HG03025 (cell line): ENCODE data around the gene RNF214.

Experiments
- ATAC-seq: cut with Tn5 transposase; IDR thresholded peaks from one replicate; pipeline ENCODE4 v1.9.1; 2021; ENCODE audit warnings: mild to moderate bottlenecking, moderate library complexity; ENCODE audit not compliant: unreplicated experiment, low FRiP score

RNF214 gene

DNA sequence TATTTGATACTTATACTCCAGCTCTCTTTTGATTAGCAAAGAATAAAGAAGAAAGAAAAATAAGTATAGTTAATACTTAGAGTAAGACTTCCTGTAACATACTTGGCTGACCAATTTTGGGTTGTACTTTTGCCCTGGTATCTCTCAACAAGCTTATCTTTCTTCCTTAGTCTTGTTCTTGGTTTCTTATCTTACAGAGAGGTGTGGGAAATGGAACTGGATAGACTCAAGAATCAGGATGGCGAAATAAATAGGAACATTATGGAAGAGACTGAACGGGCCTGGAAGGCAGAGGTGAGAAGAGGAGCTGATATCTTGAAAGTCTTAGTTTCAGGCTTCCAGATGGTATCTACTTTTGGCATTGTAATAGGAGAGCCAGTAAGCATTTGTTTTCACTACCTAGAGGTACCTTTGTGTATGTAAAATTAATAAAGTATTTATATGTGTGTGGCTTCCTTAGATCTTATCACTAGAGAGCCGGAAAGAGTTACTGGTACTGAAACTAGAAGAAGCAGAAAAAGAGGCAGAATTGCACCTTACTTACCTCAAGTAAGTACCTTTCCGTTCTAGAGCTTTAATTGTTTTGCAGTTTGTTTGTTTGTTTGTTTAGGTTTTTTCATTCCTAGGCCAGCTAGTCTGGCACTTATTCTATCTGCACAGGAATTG lies 47.4 kb downstream of the RNF214 start:
- no peak for ATAC-seq

- no peak for ATAC-seq
These were observed 48.7 kb downstream of the RNF214 start for GRCh38 chr11:117281159-117281558.

GRCh38 chr11:117281869-117282268 lies 49.4 kb downstream of the RNF214 start:
- ATAC-seq, result no peak

GRCh38 chr11:117282956-117283355 lies 50.5 kb downstream of the RNF214 start:
- ATAC-seq, result no peak

GRCh38 chr11:117284053-117284452 lies 51.6 kb downstream of the RNF214 start:
- no peak for ATAC-seq

DNA sequence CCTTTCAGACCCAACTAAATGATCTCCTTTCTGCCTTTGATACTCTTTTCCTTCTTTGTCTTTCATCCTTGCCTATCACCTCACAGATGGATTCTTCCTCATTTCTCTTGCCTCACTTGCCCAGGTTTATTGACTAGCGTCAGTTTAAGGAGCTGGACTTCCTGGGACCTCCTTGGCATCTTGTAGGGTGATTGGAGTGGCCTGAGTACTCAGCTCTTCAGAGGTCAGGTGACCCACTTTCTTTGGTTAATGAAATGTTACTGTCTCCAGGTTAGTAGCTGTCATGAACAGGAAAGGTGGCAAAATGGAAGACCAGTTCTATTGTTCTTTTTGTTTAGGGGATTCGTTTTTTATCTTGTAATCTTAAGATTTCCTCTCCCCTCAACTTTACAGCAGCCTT lies 54.1 kb downstream of the RNF214 start:
- no peak for ATAC-seq

- no peak for ATAC-seq
These were observed 55.2 kb downstream of the RNF214 start for GRCh38 chr11:117287668-117288067.

DNA sequence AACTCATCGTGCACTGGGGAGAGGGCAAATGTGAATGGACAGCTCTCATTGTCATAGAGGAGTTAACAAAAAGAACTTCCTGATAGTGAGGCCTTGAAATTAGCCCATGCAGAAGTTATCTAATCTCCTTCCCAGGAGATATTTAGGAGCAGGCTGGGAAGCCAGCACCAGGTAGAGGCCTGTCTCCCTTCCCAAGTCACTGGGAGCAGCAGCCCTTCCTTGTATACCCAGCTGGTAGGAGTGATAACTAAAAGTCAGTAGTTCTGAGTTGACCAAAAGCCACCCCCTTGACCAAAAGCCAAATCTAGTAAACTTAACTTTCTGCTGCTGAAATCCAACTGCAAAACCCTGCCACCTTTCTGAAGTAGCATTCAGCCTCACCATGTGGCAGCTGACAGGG lies 57.3 kb downstream of the RNF214 start:
- ATAC-seq, result no peak

DNA sequence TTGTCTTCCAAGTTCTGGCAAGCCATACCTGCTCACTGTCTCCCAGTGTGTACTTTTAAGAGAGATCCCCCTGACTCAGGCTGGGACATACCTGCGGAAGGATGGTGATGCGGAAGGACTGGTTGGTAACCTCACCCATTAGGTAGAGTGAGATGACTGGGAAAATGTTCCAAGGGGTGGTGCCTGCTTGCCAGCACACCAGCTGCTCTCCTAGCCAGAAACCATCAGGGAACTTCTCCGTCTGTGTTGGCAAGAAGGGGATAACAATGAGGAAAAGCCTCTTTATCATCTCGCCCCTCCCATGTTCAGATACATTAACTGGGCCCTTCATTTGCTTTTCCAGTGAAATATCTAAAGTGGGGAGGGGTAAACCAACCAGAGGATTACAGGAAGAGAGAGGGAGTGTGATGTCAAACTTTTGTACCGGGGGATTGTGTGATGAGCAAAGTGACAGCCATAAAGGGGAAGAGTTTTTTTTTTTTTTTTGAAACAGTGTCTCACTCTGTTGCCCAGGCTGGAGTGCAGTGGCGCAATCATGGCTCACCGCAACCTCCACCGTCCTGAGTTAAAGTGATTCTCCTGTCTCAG lies 58.4 kb downstream of the RNF214 start, which contains the start of gene BACE1-AS:
Gene BACE1-AS (plus strand): TSS at position 538 of the 588 bp plus-strand sequence.
- ATAC-seq, result no peak

DNA sequence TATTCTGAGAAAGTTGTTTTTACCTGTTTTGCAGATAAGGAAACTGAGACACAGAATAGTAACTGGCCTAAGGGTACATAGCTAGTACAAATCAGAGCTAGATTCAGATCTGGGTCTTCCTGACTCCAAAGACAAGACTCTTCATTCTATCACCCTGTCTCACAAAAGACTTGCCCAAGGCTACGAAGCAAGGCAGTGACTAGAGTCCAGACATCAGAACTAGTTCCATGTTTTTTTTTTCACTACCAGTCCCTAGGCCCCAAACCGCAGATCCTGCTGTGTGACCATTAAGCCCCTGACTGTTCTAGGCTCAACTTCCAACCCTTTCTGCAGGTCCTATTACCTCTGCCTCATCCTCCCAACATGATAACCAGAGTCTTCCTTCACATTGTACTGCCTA lies 60.1 kb downstream of the RNF214 start:
- ATAC-seq, result no peak

DNA sequence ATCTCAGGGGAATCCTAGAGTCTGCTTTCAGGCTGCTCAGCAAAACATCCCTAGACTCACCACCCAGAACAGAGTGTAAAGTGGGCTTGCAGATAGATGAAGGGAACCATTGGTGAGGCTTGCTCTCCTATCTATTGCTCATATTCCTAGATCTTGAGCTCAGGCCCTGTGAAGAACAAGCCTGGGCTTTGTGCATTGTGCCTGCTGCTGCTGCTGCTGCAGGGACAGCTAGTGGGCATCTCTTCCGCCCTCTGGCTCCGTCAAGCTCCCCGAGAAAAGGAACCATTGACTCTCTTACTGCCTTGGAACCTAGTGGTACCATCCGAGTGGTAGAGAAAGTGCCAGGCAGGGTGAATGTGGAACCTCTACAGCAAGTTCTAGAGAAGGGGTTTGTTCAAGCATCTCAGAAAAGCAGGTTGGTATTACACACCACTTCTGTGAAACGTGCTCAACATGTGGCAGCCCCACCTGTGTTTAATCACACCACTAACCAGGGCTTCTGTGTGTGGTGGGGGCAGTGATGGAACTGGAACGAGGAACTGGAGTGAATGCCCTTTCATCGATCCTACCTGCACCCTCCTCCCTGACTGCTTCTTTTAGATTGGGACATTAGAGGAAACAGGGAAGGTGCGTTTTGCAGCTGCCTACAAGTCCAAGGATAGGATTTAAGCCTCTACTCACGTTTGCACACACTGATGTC lies 63.1 kb downstream of the RNF214 start:
- no peak for ATAC-seq

DNA sequence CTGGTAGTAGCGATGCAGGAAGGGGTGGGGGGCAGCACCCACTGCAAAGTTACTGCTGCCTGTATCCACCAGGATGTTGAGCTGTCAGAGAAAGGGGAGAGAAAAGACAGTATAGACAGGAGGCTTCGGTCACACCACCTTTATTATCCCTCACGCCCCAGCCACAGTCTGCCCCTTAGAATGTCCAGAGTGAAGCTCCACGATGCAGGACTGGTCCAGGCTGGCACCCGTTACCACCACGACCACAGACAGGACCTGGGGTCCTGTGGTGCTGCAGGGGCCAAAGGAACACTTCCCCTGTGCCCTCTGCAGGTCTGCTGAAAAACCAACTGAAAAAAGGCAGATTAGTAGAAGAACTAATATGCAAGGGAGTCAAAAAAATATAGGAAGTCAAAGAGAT lies 64.4 kb downstream of the RNF214 start:
- ATAC-seq, result no peak

- no peak for ATAC-seq
These were observed 65.7 kb downstream of the RNF214 start for GRCh38 chr11:117298195-117298594.

GRCh38 chr11:117299351-117300282 lies 67.1 kb downstream of the RNF214 start:
- no peak for ATAC-seq

- ATAC-seq, result no peak
These were observed 67.8 kb downstream of the RNF214 start for GRCh38 chr11:117300283-117300663.

GRCh38 chr11:117300773-117301172 lies 68.3 kb downstream of the RNF214 start:
- ATAC-seq, result no peak

DNA sequence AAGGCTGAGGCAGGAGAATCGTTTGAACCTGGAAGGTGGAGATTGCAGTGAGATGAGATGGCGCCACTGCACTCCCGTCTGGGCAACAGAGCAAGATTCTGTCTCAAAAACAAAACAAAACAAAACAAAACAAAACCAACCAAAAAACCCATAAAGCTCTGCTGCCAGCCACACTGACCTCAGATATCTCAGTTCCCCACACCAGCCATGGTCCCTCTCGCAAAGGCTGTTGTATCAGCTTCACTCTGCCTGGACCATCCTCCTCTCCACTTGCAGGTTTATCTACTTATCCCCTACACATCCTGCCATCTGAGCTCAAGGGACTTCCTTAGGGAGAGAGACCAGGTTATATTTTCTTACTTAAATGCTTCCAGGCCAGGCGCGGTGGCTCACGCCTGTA lies 69.8 kb downstream of the RNF214 start:
- no peak for ATAC-seq

GRCh38 chr11:117303101-117303500 lies 70.6 kb downstream of the RNF214 start:
- ATAC-seq, result no peak

GRCh38 chr11:117303646-117304315 lies 71.3 kb downstream of the RNF214 start:
- ATAC-seq, result no peak

DNA sequence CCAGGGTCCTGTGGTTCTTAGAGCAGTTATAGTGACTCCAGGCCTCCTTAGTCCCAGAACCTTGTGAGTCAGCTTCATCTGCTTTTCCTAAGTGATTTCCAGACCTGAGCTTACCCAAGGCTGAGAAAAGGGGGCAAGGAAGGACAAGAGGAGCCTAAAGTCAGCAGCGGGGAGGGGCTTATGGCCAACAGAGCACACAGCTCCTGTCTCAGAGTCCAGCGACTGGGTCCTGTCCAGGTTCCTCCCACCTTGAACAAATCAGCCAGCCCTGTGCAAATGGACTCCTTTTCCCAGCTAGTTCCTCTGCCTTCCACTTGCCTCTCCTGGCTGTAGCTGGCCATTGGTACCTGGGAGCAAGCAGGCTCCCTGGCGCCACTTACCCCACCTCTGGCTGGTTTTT lies 72.7 kb downstream of the RNF214 start:
- ATAC-seq, result no peak
